OCI-LY1 (cell line): ENCODE results near the gene DHX9.

Experiments
- CTCF ChIP-seq: fragments of 200-600 bp; sonication (generic), shearing (Covaris generic); IDR thresholded peaks from 2 replicates; pipeline ENCODE4 v1.5.1; 2017; ENCODE audit warnings: mild to moderate bottlenecking, antibody characterized with exemption, low read length, moderate library complexity, mixed read lengths
- EZH2 ChIP-seq: fragments of 200-600 bp; sonication (generic), shearing (Covaris generic); IDR thresholded peaks from 2 replicates; pipeline ENCODE4 v1.8.0; 2017; ENCODE audit warnings: borderline replicate concordance, mixed run types, mild to moderate bottlenecking, antibody characterized with exemption, low read length, moderate library complexity, mixed read lengths

DNA sequence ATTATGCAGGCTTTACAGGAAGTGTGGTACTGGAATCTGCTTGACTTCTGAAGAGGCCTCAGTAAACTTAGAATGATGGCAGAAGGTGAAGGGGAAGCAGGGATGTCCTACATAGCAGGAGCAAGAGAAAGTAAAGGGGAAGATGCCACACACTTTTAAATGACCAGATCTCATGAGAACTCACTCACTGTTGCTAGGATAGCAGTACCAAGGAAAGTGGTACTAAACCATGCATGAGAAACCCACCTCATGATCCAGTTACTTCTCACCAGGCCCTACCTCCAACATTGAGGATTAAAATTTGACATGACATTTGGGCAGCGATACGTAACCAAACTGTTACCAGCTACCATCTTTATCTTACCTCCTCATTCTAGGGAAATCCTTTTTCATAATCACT is 9.6 kb downstream of the DHX9 start:
- TF ChIP-seq CTCF = no peak
- TF ChIP-seq EZH2 = no peak
